Measurements from ENCODE around the gene EPHA2. TPM values are rescaled to one million over a fixed set of nuclear protein-coding genes. Genes with fewer than 3 reads are reported as not detected.

EPHA2 gene
- total RNA-seq, 2 experiments from 2014 or later, result 0.22 TPM; not detected in 1

GRCh38 chr1:16124377-16125087, 31.3 kb downstream of the EPHA2 start:
- H3K27ac ChIP-seq (ENCODE audit: low read depth in 1 of 2, low read length in 2 of 2), result no peak overlapping the region
- peaks cover 6% of the 10 kb centered on the region for H3K4me1 Mint-ChIP-seq (ENCODE audit: low read depth)
- no peak for TF ChIP-seq CTCF (IDR thresholded peaks at IDR 0.05)
- DNase-seq, result no peak
- CTCF ChIA-PET, result no interaction called here
- intact Hi-C loops (cut with DNase I, micrococcal nuclease), result loop anchor here in 1 of 2 experiments (5.0 kb wide), 1 partner anchor 58 kb away; no protein-coding TSS in a partner anchor
- no peak overlapping the region for H3K4me3 Mint-ChIP-seq
- H3K9me3 ChIP-seq (ENCODE audit: control insufficient read depth in 1 of 2, insufficient read depth in 1 of 2, low read length in 2 of 2), result no peaks in the 10 kb centered on the region
- H3K27ac Mint-ChIP-seq, result no peak overlapping the region
- ATAC-seq (ENCODE audit: poor library complexity), result no peak
- H3K27me3 ChIP-seq (ENCODE audit: control insufficient read depth in 1 of 2, insufficient read depth in 2 of 2, low read length in 2 of 2), result no peaks in the 10 kb centered on the region
- peaks cover 12% of the 10 kb centered on the region for H3K4me1 ChIP-seq (ENCODE audit: insufficient read depth, low read length)
- H3K9me3 Mint-ChIP-seq, result no peaks in the 10 kb centered on the region
- POLR2A ChIA-PET, result no interaction called here
- H3K36me3 Mint-ChIP-seq (ENCODE audit: low read depth), result no peaks in the 10 kb centered on the region
- H3K4me3 ChIP-seq (ENCODE audit: low read length), result no peak overlapping the region
- H3K36me3 ChIP-seq (ENCODE audit: insufficient read depth, low read length), result no peaks in the 10 kb centered on the region
- H3K27me3 Mint-ChIP-seq, result no peaks in the 10 kb centered on the region

- H3K36me3 Mint-ChIP-seq (ENCODE audit: low read depth), result no peaks in the 10 kb centered on the region
- peak in 3 of 14 experiments; percentile 48 to 70 (median 56) for DNase-seq
- no peak overlapping the region for H3K27ac ChIP-seq (ENCODE audit: low read depth in 1 of 2, low read length in 2 of 2)
- H3K27me3 Mint-ChIP-seq, result no peaks in the 10 kb centered on the region
- H3K4me3 Mint-ChIP-seq, result no peak overlapping the region
- H3K9me3 ChIP-seq (ENCODE audit: control insufficient read depth in 1 of 2, insufficient read depth in 1 of 2, low read length in 2 of 2), result no peaks in the 10 kb centered on the region
- H3K27ac Mint-ChIP-seq, result no peak overlapping the region
- POLR2A ChIA-PET, result no interaction called here
- no peak for TF ChIP-seq CTCF (IDR thresholded peaks at IDR 0.05)
- H3K27me3 ChIP-seq (ENCODE audit: control insufficient read depth in 1 of 2, insufficient read depth in 2 of 2, low read length in 2 of 2), result no peaks in the 10 kb centered on the region
- H3K4me1 Mint-ChIP-seq (ENCODE audit: low read depth), result peaks cover 6% of the 10 kb centered on the region
- intact Hi-C loops (cut with DNase I, micrococcal nuclease), result loop anchor here in 1 of 2 experiments (5.0 kb wide), 1 partner anchor 59 kb away; no protein-coding TSS in a partner anchor
- no peaks in the 10 kb centered on the region for H3K36me3 ChIP-seq (ENCODE audit: insufficient read depth, low read length)
- H3K4me1 ChIP-seq (ENCODE audit: insufficient read depth, low read length), result peaks cover 12% of the 10 kb centered on the region
- H3K4me3 ChIP-seq (ENCODE audit: low read length), result no peak overlapping the region
- no peak for ATAC-seq (ENCODE audit: poor library complexity)
- no peaks in the 10 kb centered on the region for H3K9me3 Mint-ChIP-seq
- CTCF ChIA-PET, result no interaction called here
Measured at GRCh38 chr1:16122916-16123315, 33.0 kb downstream of the EPHA2 start.

- CTCF ChIA-PET, result no interaction called here
- no peak for ATAC-seq (ENCODE audit: poor library complexity)
- Histone ChIP-seq H3K27me3 (ENCODE audit: control insufficient read depth in 1 of 2, insufficient read depth in 2 of 2, low read length in 2 of 2) (no peaks in the 10 kb centered on the region), H3K9me3 (ENCODE audit: control insufficient read depth in 1 of 2, insufficient read depth in 1 of 2, low read length in 2 of 2) (no peaks in the 10 kb centered on the region), H3K36me3 (ENCODE audit: insufficient read depth, low read length) (no peaks in the 10 kb centered on the region), H3K4me3 (ENCODE audit: low read length) (no peak overlapping the region), H3K27ac (ENCODE audit: low read depth in 1 of 2, low read length in 2 of 2) (no peak overlapping the region), H3K4me1 (ENCODE audit: insufficient read depth, low read length) (peaks cover 12% of the 10 kb centered on the region)
- no peaks in the 10 kb centered on the region for H3K27me3 Mint-ChIP-seq
- no peak overlapping the region for H3K4me3 Mint-ChIP-seq
- H3K4me1 Mint-ChIP-seq (ENCODE audit: low read depth), result peaks cover 6% of the 10 kb centered on the region
- H3K9me3 Mint-ChIP-seq, result no peaks in the 10 kb centered on the region
- POLR2A ChIA-PET, result no interaction called here
- no peak for DNase-seq
- TF ChIP-seq CTCF (IDR thresholded peaks at IDR 0.05), result no peak
- H3K36me3 Mint-ChIP-seq (ENCODE audit: low read depth), result no peaks in the 10 kb centered on the region
- intact Hi-C loops (cut with DNase I, micrococcal nuclease), result loop anchor here in 1 of 2 experiments (5.0 kb wide), 1 partner anchor 60 kb away; no protein-coding TSS in a partner anchor
- H3K27ac Mint-ChIP-seq, result no peak overlapping the region
Measured at GRCh38 chr1:16122350-16122881, 33.5 kb downstream of the EPHA2 start.

Measured in CD4-positive, alpha-beta T cell (primary cell).